ENCODE results near the gene PAXIP1.

GRCh38 chr7:155021699-155022145, 18.8 kb upstream of the PAXIP1 start:
- TF ChIP-seq POLR2A (IDR thresholded peaks at IDR 0.05) (no peak), CTCF (IDR thresholded peaks at IDR 0.05) (no peak)

Data from vagina (tissue), 2 donors.